Tibial nerve (tissue), 3 donors: Measurements from ENCODE around the gene ISG20L2.
A peak's percentile ranks its signal among the peaks of the same experiment; 100 is the strongest.

Experiments
- CTCF ChIP-seq, 5 experiments: fragments of 200-600 bp in 3 of 5; fragments of 450-650 bp in 2 of 5; sonication (generic) in 3 of 5; IDR thresholded peaks; one replicate each; pipeline ENCODE4 v1.5.1; 2016 to 2019; ENCODE audit warnings: antibody characterized with exemption in 5 of 5, mild to moderate bottlenecking in 3 of 5, moderate library complexity in 2 of 5
- POLR2A ChIP-seq, 2 donors: fragments of 450-650 bp; IDR thresholded peaks; one replicate each; pipeline ENCODE4 v1.6.1; 2017; ENCODE audit warnings: antibody characterized with exemption in 2 of 2, mild to moderate bottlenecking in 2 of 2, moderate library complexity in 2 of 2

GRCh38 chr1:156746728-156747631 is 18.4 kb upstream of the ISG20L2 start:
- TF ChIP-seq CTCF (IDR thresholded peaks at IDR 0.05) (peak in 1 of 5 experiments; percentile 9), POLR2A (IDR thresholded peaks at IDR 0.05) (peak; percentile 42 to 73)
